Measurements from ENCODE around the gene HLA-F.

GRCh38 chr6:29674008-29674407 is 49.2 kb upstream of the HLA-F start:
- no peak for TF ChIP-seq CTCF (conservative IDR thresholded peaks at IDR 0.05)
- no peak for TF ChIP-seq ZFX (IDR thresholded peaks at IDR 0.05)
